K562 (cell line): ENCODE measurements around the gene EIF4E1B. TPM values are rescaled to one million over a fixed set of nuclear protein-coding genes. Genes with fewer than 3 reads are reported as not detected.

Experiments
- ADNP ChIP-seq: fragments of 200-800 bp; sonication (Bioruptor generic); IDR thresholded peaks from 2 replicates; pipeline ENCODE4 v1.6.1; 2016; ENCODE audit warnings: missing genetic modification characterization, missing compliant biosample characterization
- CBFA2T3 ChIP-seq: fragments of 450-650 bp; IDR thresholded peaks from 2 replicates; pipeline ENCODE4 v1.6.1; 2017
- IFI16 ChIP-seq: fragments of 250-450 bp; sonication (Bioruptor Pico); IDR thresholded peaks from 2 replicates; pipeline ENCODE4 v2.1.2; 2022; ENCODE audit warnings: mild to moderate bottlenecking, inconsistent platforms
- KHSRP ChIP-seq: fragments of 450-650 bp; IDR thresholded peaks from 2 replicates; pipeline ENCODE4 v1.6.1; 2017
- NCOA6 ChIP-seq: fragments of 450-650 bp; IDR thresholded peaks from 2 replicates; pipeline ENCODE4 v1.6.1; 2017; ENCODE audit warnings: mild to moderate bottlenecking
- NCOR1 ChIP-seq: fragments of 450-650 bp; IDR thresholded peaks from 2 replicates; pipeline ENCODE4 v1.6.1; 2016; ENCODE audit warnings: mild to moderate bottlenecking, moderate library complexity
- SIN3B ChIP-seq: fragments of 450-650 bp; IDR thresholded peaks from 2 replicates; pipeline ENCODE4 v1.6.1; 2017; ENCODE audit warnings: low read depth, mild to moderate bottlenecking, moderate library complexity
- SNRNP70 ChIP-seq: fragments of 200-400 bp; formaldehyde crosslinking; optimal IDR thresholded peaks from 2 replicates; pipeline ENCODE3; 2017; ENCODE audit warnings: low read depth, low read length
- TAF15 ChIP-seq: fragments of 200-400 bp; formaldehyde crosslinking; IDR thresholded peaks from 2 replicates; pipeline ENCODE4 v1.6.1; 2017; ENCODE audit warnings: mild to moderate bottlenecking, low read depth, low read length, moderate library complexity
- TAF7 ChIP-seq: fragments of 450-650 bp; IDR thresholded peaks from 2 replicates; pipeline ENCODE4 v1.6.1; 2016; ENCODE audit warnings: missing genetic modification characterization, missing compliant biosample characterization
- ZNF165 ChIP-seq: fragments of 250-450 bp; sonication (Bioruptor Pico); IDR thresholded peaks from 2 replicates; pipeline ENCODE4 v1.4.0; 2020; ENCODE audit warnings: borderline replicate concordance
- ZNF24 ChIP-seq: fragments of 450-650 bp; IDR thresholded peaks from 2 replicates; pipeline ENCODE4 v1.6.1; 2016
- ZNF696 ChIP-seq: fragments of 250-450 bp; sonication (Bioruptor Pico); conservative IDR thresholded peaks from 2 replicates; pipeline ENCODE4 v1.4.0; 2020; ENCODE audit warnings: mild to moderate bottlenecking, moderate library complexity
- polyA plus RNA-seq, 8 experiments: library from polyadenylated mRNA; depleted of rRNA in 4 of 8; stranded (reverse) in 5 of 8; unstranded in 3 of 8; fragments of >200 nt; fragmentation: Nextera tagmentation in 2 of 8; fragmentation: Illumina TruSeq in 1 of 8; extraction: Ambion mirVana in 2 of 8; extraction: Trizol in 1 of 8; gene quantifications; 2 replicates each; pipeline versions ENCODE4 v1.2.1 to v1.2.3, GENCODE V29; 2011 to 2014; ENCODE audit warnings: inconsistent platforms in 1 of 8, missing spikeins in 1 of 8
- total RNA-seq, 7 experiments: library from RNA; depleted of rRNA in 6 of 7; stranded (reverse); fragments of >200 nt in 6 of 7; fragmentation: Illumina TruSeq in 2 of 7; extraction: Trizol in 2 of 7; gene quantifications; 2 replicates each; pipeline versions ENCODE4 v1.2.1 to v1.2.3, GENCODE V29; 2011 to 2021; ENCODE audit warnings: low replicate concordance in 1 of 7
- TF ChIP-seq, protein P1 (sequence below): sonication (generic); formaldehyde crosslinking; IDR thresholded peaks from 2 replicates; pipeline ENCODE4 v1.8.1; 2023; ENCODE audit warnings: missing genetic modification reagents, mild to moderate bottlenecking, borderline replicate concordance
- TF ChIP-seq, protein P2 (sequence below), 3 experiments: fragments of 200-800 bp in 1 of 3; fragments of 250-450 bp in 1 of 3; fragments of 450-650 bp in 1 of 3; sonication (Bioruptor Pico) in 1 of 3; sonication (Bioruptor generic) in 1 of 3; formaldehyde crosslinking in 1 of 3; IDR thresholded peaks; 2 replicates each; pipeline versions ENCODE4 v1.6.1 to v1.8.0; 2016 to 2022; ENCODE audit warnings: mild to moderate bottlenecking in 2 of 3, missing genetic modification characterization in 2 of 3, missing compliant biosample characterization in 1 of 3, moderate library complexity in 1 of 3
- TF ChIP-seq, protein P3 (sequence below): fragments of 250-450 bp; sonication (Bioruptor Pico); IDR thresholded peaks from 2 replicates; pipeline ENCODE4 v1.8.0; 2021; ENCODE audit warnings: mild to moderate bottlenecking, moderate library complexity
- TF ChIP-seq, protein P4 (sequence below): sonication (generic); formaldehyde crosslinking; IDR thresholded peaks from 2 replicates; pipeline ENCODE4 v1.4.0; 2020; ENCODE audit warnings: mild to moderate bottlenecking, missing genetic modification reagents

The EIF4E1B gene
- total and polyA plus RNA-seq, 9 of the 15 experiments (the other 6 are each of a cell fraction or from before 2014, with no cell fraction given), result not detected

DNA sequence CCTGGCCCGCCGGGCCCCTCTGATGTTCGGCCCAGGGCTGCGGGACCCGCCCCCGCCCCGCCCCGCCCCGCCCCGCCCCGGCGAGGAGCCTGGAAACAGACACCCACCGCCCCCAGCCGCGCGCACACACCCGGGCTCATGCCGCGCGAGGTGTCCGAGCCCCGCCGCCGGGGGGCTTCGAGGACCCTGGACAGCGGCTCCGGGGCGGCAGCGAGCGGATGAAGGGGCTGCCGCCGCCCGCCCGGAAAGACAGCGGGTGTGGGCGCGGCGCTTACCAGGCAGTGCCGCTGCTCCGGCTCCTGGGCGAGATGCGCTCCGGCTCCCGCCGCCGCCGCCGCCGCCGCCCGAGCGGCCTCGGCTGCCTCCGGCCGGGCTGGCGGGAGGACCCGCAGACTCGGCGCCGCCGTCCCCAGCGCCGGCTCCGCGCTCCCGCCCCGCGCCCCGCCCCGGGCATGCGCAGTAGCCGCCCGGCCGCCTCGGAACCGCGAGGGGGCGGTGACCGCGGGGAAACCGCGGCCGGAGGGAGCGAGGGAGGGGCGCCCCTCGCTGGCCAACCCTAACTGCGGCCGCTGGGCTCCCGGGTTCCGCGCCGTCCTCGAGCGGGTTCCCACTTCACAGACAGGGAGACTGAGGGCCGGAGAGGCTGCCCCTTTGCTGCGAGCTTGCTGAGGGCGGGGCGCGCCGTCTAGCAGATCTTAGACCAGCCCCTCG lies 20.6 kb upstream of the EIF4E1B start, which contains the start of gene GPRIN1 (continued):
- TF ChIP-seq, protein P1, sequence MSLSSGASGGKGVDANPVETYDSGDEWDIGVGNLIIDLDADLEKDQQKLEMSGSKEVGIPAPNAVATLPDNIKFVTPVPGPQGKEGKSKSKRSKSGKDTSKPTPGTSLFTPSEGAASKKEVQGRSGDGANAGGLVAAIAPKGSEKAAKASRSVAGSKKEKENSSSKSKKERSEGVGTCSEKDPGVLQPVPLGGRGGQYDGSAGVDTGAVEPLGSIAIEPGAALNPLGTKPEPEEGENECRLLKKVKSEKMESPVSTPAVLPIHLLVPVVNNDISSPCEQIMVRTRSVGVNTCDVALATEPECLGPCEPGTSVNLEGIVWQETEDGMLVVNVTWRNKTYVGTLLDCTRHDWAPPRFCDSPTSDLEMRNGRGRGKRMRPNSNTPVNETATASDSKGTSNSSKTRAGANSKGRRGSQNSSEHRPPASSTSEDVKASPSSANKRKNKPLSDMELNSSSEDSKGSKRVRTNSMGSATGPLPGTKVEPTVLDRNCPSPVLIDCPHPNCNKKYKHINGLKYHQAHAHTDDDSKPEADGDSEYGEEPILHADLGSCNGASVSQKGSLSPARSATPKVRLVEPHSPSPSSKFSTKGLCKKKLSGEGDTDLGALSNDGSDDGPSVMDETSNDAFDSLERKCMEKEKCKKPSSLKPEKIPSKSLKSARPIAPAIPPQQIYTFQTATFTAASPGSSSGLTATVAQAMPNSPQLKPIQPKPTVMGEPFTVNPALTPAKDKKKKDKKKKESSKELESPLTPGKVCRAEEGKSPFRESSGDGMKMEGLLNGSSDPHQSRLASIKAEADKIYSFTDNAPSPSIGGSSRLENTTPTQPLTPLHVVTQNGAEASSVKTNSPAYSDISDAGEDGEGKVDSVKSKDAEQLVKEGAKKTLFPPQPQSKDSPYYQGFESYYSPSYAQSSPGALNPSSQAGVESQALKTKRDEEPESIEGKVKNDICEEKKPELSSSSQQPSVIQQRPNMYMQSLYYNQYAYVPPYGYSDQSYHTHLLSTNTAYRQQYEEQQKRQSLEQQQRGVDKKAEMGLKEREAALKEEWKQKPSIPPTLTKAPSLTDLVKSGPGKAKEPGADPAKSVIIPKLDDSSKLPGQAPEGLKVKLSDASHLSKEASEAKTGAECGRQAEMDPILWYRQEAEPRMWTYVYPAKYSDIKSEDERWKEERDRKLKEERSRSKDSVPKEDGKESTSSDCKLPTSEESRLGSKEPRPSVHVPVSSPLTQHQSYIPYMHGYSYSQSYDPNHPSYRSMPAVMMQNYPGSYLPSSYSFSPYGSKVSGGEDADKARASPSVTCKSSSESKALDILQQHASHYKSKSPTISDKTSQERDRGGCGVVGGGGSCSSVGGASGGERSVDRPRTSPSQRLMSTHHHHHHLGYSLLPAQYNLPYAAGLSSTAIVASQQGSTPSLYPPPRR (CRISPR knock-in tag), result no peak
- TF ChIP-seq ADNP (no peak), TAF7 (tag) (no peak), ZNF696 (no peak), ZNF24 (no peak), TAF15 (no peak), SIN3B (0 out of 2 replicates have a peak, but pooled peaks have one; percentile 14), IFI16 (no peak), NCOA6 (peak; percentile 74; the same call in 1 of the 2 replicates), SNRNP70 (no peak), ZNF165 (no peak), NCOR1 (no peak), CBFA2T3 (no peak), KHSRP (no peak)
- TF ChIP-seq, protein P2, sequence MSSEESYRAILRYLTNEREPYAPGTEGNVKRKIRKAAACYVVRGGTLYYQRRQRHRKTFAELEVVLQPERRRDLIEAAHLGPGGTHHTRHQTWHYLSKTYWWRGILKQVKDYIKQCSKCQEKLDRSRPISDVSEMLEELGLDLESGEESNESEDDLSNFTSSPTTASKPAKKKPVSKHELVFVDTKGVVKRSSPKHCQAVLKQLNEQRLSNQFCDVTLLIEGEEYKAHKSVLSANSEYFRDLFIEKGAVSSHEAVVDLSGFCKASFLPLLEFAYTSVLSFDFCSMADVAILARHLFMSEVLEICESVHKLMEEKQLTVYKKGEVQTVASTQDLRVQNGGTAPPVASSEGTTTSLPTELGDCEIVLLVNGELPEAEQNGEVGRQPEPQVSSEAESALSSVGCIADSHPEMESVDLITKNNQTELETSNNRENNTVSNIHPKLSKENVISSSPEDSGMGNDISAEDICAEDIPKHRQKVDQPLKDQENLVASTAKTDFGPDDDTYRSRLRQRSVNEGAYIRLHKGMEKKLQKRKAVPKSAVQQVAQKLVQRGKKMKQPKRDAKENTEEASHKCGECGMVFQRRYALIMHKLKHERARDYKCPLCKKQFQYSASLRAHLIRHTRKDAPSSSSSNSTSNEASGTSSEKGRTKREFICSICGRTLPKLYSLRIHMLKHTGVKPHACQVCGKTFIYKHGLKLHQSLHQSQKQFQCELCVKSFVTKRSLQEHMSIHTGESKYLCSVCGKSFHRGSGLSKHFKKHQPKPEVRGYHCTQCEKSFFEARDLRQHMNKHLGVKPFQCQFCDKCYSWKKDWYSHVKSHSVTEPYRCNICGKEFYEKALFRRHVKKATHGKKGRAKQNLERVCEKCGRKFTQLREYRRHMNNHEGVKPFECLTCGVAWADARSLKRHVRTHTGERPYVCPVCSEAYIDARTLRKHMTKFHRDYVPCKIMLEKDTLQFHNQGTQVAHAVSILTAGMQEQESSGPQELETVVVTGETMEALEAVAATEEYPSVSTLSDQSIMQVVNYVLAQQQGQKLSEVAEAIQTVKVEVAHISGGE (CRISPR knock-in tag; IDR thresholded peaks at IDR 0.05), result no peak
- TF ChIP-seq, protein P3, sequence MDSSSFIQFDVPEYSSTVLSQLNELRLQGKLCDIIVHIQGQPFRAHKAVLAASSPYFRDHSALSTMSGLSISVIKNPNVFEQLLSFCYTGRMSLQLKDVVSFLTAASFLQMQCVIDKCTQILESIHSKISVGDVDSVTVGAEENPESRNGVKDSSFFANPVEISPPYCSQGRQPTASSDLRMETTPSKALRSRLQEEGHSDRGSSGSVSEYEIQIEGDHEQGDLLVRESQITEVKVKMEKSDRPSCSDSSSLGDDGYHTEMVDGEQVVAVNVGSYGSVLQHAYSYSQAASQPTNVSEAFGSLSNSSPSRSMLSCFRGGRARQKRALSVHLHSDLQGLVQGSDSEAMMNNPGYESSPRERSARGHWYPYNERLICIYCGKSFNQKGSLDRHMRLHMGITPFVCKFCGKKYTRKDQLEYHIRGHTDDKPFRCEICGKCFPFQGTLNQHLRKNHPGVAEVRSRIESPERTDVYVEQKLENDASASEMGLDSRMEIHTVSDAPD (CRISPR knock-in tag), result no peak
- TF ChIP-seq, protein P4, sequence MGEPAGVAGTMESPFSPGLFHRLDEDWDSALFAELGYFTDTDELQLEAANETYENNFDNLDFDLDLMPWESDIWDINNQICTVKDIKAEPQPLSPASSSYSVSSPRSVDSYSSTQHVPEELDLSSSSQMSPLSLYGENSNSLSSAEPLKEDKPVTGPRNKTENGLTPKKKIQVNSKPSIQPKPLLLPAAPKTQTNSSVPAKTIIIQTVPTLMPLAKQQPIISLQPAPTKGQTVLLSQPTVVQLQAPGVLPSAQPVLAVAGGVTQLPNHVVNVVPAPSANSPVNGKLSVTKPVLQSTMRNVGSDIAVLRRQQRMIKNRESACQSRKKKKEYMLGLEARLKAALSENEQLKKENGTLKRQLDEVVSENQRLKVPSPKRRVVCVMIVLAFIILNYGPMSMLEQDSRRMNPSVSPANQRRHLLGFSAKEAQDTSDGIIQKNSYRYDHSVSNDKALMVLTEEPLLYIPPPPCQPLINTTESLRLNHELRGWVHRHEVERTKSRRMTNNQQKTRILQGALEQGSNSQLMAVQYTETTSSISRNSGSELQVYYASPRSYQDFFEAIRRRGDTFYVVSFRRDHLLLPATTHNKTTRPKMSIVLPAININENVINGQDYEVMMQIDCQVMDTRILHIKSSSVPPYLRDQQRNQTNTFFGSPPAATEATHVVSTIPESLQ, result no peak
